GM21515 (cell line): ENCODE data around the gene OSCP1.

Experiments
- ATAC-seq: cut with Tn5 transposase; IDR thresholded peaks from one replicate; pipeline ENCODE4 v1.9.1; 2021; ENCODE audit not compliant: unreplicated experiment

Gene OSCP1

GRCh38 chr1:36411674-36412648, 38.3 kb downstream of the OSCP1 start:
- no peak for ATAC-seq

- no peak for ATAC-seq
These were observed 41.8 kb downstream of the OSCP1 start for GRCh38 chr1:36408479-36408878.

GRCh38 chr1:36406440-36406839, 43.8 kb downstream of the OSCP1 start:
- ATAC-seq, result no peak

DNA sequence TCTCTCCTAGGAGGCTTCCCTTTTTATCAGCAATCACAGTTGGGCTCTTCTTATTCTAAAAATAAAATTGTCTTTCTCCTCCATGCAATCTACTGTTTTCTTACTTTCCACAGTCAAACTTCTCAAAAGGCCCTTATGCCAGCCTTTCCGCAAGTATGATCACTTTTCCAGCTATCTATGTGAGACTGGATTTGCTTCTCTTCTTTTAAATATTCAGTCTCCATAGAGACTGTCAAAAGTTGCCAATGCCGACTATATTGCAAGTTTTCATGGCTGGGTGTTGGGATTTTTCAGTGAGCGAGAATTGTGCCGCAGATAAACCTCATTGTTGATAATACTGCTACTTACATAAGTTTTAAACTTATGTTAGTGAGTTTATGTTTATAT, 47.8 kb downstream of the OSCP1 start:
- ATAC-seq, result no peak

DNA sequence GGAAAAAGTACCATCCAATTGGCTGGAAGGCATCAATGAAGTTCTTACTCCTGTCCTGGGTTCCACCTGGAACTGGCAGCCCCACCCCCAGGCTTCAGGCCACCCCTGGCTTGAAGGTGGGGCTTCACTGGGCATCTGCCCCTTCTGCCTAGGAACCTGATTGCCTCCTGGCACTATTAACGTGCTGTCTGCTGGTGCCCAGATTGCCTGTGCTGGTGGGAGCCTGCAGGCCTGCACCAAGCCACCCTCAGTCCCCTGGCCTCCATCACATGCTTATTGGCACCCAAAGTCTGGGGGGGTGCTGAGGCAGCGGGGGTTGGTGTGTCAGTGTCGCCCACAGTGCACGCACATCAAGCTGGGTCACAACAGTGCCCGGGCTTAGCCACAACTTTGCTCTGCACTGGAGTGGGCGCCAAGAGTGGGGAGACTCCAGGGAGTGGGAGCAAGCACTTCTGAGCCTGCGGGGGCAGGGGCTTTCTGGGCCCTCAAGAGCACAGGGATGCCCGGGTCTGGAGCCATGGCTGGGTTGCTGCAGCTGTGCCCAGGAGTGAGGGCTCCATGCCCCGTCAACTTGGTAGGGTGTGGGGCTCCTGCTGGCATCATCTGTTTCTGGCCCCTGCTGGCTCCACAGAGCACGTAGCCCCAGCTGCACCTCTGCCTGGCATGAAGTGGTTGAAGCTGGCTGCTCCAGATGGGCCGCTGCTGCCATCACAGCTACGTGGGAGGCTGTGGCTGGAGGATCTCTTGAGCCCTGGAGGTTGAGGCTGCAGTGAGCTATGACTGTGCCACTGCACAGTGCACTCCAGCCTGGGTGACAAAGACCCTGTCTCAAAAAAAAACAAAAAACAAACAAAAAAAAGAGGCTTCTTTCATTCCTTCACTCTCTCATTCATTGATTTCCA, 48.4 kb downstream of the OSCP1 start:
- no peak for ATAC-seq

GRCh38 chr1:36400825-36401601, 49.2 kb downstream of the OSCP1 start:
- peak; percentile 45 for ATAC-seq

DNA sequence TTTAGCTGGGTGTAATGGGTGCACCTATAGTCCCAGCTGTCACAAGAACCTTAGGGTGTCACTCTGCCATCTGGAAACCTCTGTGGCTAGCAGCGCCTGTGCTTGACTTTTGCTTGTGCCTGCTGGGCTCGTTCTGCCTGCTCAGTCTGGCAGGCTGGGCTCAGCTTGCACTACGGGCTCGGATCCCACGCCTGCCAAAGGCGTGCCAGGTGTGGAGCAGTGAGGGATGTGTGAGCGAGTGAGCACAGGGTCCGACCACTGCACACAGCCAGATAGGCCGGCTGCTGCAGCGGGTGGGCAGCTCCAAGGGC, 49.8 kb downstream of the OSCP1 start:
- ATAC-seq, result no peak

GRCh38 chr1:36398370-36398977, 51.8 kb downstream of the OSCP1 start:
- no peak for ATAC-seq

DNA sequence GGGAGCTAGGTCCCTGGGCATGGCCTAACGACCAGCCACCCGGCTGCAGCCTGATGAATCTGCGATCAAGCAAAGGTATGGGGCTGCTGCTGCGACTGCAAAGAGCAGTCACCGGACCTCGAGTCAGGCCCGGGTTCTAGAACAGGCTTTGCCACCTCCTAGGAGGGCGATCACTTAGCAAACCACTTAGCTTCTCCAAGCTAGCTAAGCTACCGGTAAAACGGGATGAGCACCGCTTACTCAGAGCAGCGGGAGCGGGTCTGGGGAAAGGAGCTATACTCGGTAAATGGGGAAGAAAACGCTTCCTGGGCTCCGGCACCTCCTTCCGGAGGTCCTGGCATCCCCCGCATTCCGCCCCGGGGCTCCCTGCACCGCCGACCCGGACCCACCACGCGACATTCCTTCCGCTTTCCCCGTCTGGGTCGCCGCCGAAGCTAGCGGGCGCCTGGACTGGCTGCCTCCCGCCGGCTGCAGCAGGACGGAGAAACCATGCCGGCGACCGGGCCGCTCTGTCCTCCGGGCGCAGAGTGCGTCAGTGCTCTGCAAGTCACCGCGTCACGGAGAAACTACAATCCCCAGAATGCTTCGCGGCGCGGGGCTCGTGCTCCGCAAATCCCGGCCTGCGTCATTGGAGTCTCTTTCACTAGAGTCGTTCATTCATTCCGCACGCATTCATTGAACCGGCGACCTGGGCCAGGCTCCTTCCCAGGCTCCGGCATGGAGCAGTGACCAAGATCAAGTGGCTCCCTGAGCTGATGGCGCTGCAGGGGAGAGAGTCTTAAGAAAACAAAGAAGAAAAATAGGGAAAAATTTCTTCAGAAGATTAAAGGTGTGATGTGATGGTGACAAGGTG, 52.6 kb downstream of the OSCP1 start, which contains the start of gene LSM10:
TSS of gene LSM10 (minus strand) at position 531 of the 853 bp plus-strand sequence. CDS start 3,779 bp downstream, outside the sequence.
- peak; percentile 62 for ATAC-seq

GRCh38 chr1:36397083-36397377, 53.2 kb downstream of the OSCP1 start:
- ATAC-seq, result peak; percentile 32

GRCh38 chr1:36396359-36396758, 53.9 kb downstream of the OSCP1 start:
- ATAC-seq, result no peak

DNA sequence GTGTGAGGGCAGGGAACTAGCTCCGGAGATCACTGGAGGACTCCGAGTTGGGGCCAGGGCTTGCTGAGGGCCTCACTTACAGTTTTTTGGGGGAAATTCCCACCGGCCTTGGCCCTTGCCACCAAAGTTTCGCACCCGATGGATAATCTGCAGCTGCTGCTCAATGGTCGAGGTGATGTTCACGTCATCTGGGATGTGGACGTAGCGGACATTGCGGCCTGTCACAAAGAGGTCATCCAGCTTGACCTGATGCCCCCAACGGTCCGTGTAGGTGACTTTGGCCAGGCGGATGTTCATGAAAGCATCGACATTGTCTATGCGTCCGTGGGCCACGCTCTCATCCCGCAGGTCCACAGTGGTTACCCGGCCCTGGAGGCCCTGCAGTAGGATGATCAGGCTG, 56.6 kb downstream of the OSCP1 start:
- ATAC-seq, result no peak

- no peak for ATAC-seq
These were observed 57.4 kb downstream of the OSCP1 start for GRCh38 chr1:36392836-36393235.

GRCh38 chr1:36391271-36391670, 59.0 kb downstream of the OSCP1 start:
- no peak for ATAC-seq

- no peak for ATAC-seq
These were observed 59.8 kb downstream of the OSCP1 start for GRCh38 chr1:36390411-36390810.

DNA sequence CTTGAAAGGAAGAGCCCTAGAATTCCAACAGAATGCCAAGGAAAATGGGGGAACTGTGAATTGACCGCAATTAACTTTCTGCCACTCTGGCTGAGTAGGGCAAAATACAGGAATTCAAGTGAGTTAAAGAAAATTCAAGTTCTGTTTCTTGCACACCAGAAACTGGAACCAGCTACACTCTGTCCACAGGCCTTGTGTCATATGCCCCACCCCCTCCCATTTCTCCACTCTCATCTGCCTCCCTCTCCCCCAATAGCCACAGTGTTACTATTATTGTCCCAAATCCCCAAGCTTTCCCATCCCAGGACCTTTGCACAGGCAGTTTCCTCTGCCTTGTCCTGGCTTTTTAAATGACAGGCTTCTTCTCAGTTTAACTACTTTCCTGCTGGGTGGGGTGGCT, 60.3 kb downstream of the OSCP1 start:
- ATAC-seq, result no peak

DNA sequence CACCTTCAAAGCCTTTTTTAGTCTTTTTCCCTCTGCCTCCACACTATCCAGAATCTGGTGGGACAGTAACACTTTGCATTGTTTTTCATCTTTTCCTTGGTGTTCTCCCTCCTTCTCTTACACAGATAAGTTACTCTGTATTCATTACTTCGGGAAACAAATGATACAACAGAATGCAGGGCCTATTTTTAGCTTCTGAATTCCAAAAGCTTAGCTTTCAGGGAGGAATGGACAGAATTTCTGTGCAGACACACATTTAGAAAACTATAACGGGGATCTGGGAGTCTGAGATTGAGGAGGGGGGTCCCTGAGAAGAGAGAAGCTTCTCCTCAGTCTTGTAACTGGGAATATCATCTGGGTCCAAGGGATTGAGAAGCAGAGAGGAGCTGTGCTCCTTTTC, 61.0 kb downstream of the OSCP1 start:
- no peak for ATAC-seq

DNA sequence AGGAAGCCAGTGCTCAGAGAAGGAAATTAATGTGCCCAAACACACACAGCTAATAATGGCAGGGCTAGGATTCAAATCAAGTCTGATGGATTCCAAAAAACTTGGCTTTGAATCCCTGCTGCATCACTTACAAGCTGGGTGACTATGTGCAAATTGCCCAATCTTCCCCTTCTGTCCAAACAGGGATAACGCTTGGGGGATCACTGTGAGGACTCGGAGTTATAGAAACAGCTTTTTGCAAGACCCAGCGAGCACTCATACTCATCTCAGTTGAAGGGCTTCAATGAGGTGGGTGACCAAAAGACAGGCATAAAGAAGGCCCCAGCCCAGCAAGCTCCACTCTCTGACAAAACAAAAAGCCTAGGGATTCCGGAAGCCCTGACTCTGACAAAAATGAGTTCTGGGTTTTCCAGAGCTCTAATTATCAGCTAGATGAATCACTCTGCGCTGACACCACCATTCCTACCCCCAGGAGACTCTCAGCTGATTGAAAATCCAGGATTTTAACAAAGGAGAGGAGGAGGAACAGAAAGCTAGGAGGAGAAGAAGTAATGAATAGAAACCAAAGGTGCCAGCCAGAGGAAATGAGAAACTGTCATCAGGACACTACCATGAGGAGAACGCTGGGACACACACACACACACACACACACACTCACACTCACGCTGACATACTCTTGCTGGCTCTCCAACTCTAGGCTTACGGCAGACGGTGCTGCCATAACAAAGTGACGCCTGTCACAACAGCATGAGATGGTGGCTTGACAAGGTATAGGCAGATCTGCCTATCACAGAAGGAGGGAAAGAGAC, 62.9 kb downstream of the OSCP1 start:
- ATAC-seq, result no peak
